Measurements from ENCODE around the gene SENP3.

Gene SENP3

GRCh38 chr17:7560172-7561027 lies 1.3 kb upstream of the SENP3 start:
- H3K4me1 Mint-ChIP-seq (ENCODE audit: low read depth): peaks cover 93% of the 10 kb centered on the region
- no peaks in the 10 kb centered on the region for H3K27me3 Mint-ChIP-seq
- peaks cover 88% of the 10 kb centered on the region for H3K36me3 Mint-ChIP-seq (ENCODE audit: low read depth)
- intact Hi-C loops (cut with micrococcal nuclease): loop anchor here (1.0 to 2.0 kb wide), 5 partner anchors 12 to 205 kb away; partner anchors contain the start of gene TMEM95
- H3K27ac Mint-ChIP-seq: peak overlapping the region; percentile 96
- H3K4me3 Mint-ChIP-seq: peak overlapping the region; percentile 97
- H3K9me3 Mint-ChIP-seq: no peaks in the 10 kb centered on the region

GRCh38 chr17:7561028-7561575 lies 617 bp upstream of the SENP3 start:
- Mint-ChIP-seq H3K4me3 (peak overlapping the region; percentile 97), H3K27ac (peak overlapping the region; percentile 96)

GRCh38 chr17:7562208-7562605 lies 488 bp downstream of the SENP3 start:
- H3K9me3 Mint-ChIP-seq: no peaks in the 10 kb centered on the region
- intact Hi-C loops (cut with micrococcal nuclease): no loop called here
- H3K36me3 Mint-ChIP-seq (ENCODE audit: low read depth): peaks cover 92% of the 10 kb centered on the region
- peak overlapping the region; percentile 96 for H3K27ac Mint-ChIP-seq
- H3K27me3 Mint-ChIP-seq: no peaks in the 10 kb centered on the region
- peaks cover 75% of the 10 kb centered on the region for H3K4me1 Mint-ChIP-seq (ENCODE audit: low read depth)
- peak overlapping the region; percentile 97 for H3K4me3 Mint-ChIP-seq

More at GRCh38 chr17:7561028-7561575, 617 bp upstream of the SENP3 start:
- H3K36me3 Mint-ChIP-seq (ENCODE audit: low read depth): peaks cover 91% of the 10 kb centered on the region
- H3K27me3 Mint-ChIP-seq: no peaks in the 10 kb centered on the region
- H3K4me1 Mint-ChIP-seq (ENCODE audit: low read depth): peaks cover 86% of the 10 kb centered on the region
- intact Hi-C loops (cut with micrococcal nuclease): loop anchor here (1.0 to 2.0 kb wide), 5 partner anchors 11 to 206 kb away; partner anchors contain the start of gene TMEM95
- no peaks in the 10 kb centered on the region for H3K9me3 Mint-ChIP-seq

GRCh38 chr17:7563115-7563869 lies 1.6 kb downstream of the SENP3 start:
- H3K27ac Mint-ChIP-seq: peak overlapping the region; percentile 96
- peaks cover 95% of the 10 kb centered on the region for H3K36me3 Mint-ChIP-seq (ENCODE audit: low read depth)
- H3K9me3 Mint-ChIP-seq: no peaks in the 10 kb centered on the region
- intact Hi-C loops (cut with micrococcal nuclease): no loop called here
- H3K4me1 Mint-ChIP-seq (ENCODE audit: low read depth): peaks cover 70% of the 10 kb centered on the region
- H3K4me3 Mint-ChIP-seq: peak overlapping the region; percentile 97
- no peaks in the 10 kb centered on the region for H3K27me3 Mint-ChIP-seq

GRCh38 chr17:7569571-7569970 lies 7.9 kb downstream of the SENP3 start:
- Mint-ChIP-seq H3K27ac (peak overlapping the region; percentile 95), H3K4me1 (ENCODE audit: low read depth) (peaks cover 60% of the 10 kb centered on the region)
- intact Hi-C loops (cut with micrococcal nuclease): no loop called here

GRCh38 chr17:7570351-7570750 lies 8.6 kb downstream of the SENP3 start:
- Mint-ChIP-seq H3K27ac (peak overlapping the region; percentile 95), H3K4me1 (ENCODE audit: low read depth) (peaks cover 61% of the 10 kb centered on the region), H3K27me3 (no peaks in the 10 kb centered on the region), H3K4me3 (no peak overlapping the region), H3K36me3 (ENCODE audit: low read depth) (peaks cover 100% of the 10 kb centered on the region), H3K9me3 (no peaks in the 10 kb centered on the region)
- intact Hi-C loops (cut with micrococcal nuclease): loop anchor here (5.0 kb wide), 1 partner anchor 117 kb away; the partner anchor contains the start of genes TP53 and WRAP53

More at GRCh38 chr17:7569571-7569970, 7.9 kb downstream of the SENP3 start:
- H3K27me3 Mint-ChIP-seq: no peaks in the 10 kb centered on the region
- no peaks in the 10 kb centered on the region for H3K9me3 Mint-ChIP-seq
- H3K4me3 Mint-ChIP-seq: no peak overlapping the region
- H3K36me3 Mint-ChIP-seq (ENCODE audit: low read depth): peaks cover 100% of the 10 kb centered on the region

GRCh38 chr17:7572338-7572587 lies 10.5 kb downstream of the SENP3 start:
- Mint-ChIP-seq H3K9me3 (no peaks in the 10 kb centered on the region), H3K27ac (peak overlapping the region; percentile 95), H3K4me1 (ENCODE audit: low read depth) (peaks cover 80% of the 10 kb centered on the region), H3K4me3 (peak overlapping the region; percentile 85), H3K27me3 (no peaks in the 10 kb centered on the region), H3K36me3 (ENCODE audit: low read depth) (peaks cover 100% of the 10 kb centered on the region)
- intact Hi-C loops (cut with micrococcal nuclease): loop anchor here (1.0 to 5.0 kb wide), 2 partner anchors 11 to 115 kb away; partner anchors contain the start of genes SENP3, TP53 and WRAP53

- peaks cover 100% of the 10 kb centered on the region for H3K36me3 Mint-ChIP-seq (ENCODE audit: low read depth)
Measured at GRCh38 chr17:7572588-7573323, 11.0 kb downstream of the SENP3 start.

GRCh38 chr17:7573324-7574080 lies 11.8 kb downstream of the SENP3 start:
- Mint-ChIP-seq H3K36me3 (ENCODE audit: low read depth) (peaks cover 100% of the 10 kb centered on the region), H3K4me1 (ENCODE audit: low read depth) (peaks cover 85% of the 10 kb centered on the region), H3K27me3 (no peaks in the 10 kb centered on the region), H3K4me3 (peak overlapping the region; percentile 85), H3K9me3 (no peaks in the 10 kb centered on the region), H3K27ac (peak overlapping the region; percentile 95)
- intact Hi-C loops (cut with micrococcal nuclease): loop anchor here (5.0 kb wide), 1 partner anchor 114 kb away; the partner anchor contains the start of genes TP53 and WRAP53

More at GRCh38 chr17:7572588-7573323, 11.0 kb downstream of the SENP3 start:
- Mint-ChIP-seq H3K4me1 (ENCODE audit: low read depth) (peaks cover 80% of the 10 kb centered on the region), H3K4me3 (peak overlapping the region; percentile 85), H3K27me3 (no peaks in the 10 kb centered on the region), H3K9me3 (no peaks in the 10 kb centered on the region), H3K27ac (peak overlapping the region; percentile 95)
- intact Hi-C loops (cut with micrococcal nuclease): loop anchor here (1.0 to 5.0 kb wide), 2 partner anchors 11 to 115 kb away; partner anchors contain the start of genes SENP3, TP53 and WRAP53

GRCh38 chr17:7574176-7574953 lies 12.6 kb downstream of the SENP3 start:
- no peaks in the 10 kb centered on the region for H3K9me3 Mint-ChIP-seq
- peaks cover 84% of the 10 kb centered on the region for H3K4me1 Mint-ChIP-seq (ENCODE audit: low read depth)
- peak overlapping the region; percentile 85 for H3K4me3 Mint-ChIP-seq
- peak overlapping the region; percentile 95 for H3K27ac Mint-ChIP-seq
- intact Hi-C loops (cut with micrococcal nuclease): loop anchor here (5.0 kb wide), 1 partner anchor 113 kb away; the partner anchor contains the start of genes TP53 and WRAP53
- peaks cover 100% of the 10 kb centered on the region for H3K36me3 Mint-ChIP-seq (ENCODE audit: low read depth)
- H3K27me3 Mint-ChIP-seq: no peaks in the 10 kb centered on the region

- Mint-ChIP-seq H3K4me1 (ENCODE audit: low read depth) (peaks cover 73% of the 10 kb centered on the region), H3K36me3 (ENCODE audit: low read depth) (peaks cover 100% of the 10 kb centered on the region), H3K27me3 (no peaks in the 10 kb centered on the region), H3K27ac (peak overlapping the region; percentile 92), H3K9me3 (no peaks in the 10 kb centered on the region), H3K4me3 (peak overlapping the region; percentile 85)
- intact Hi-C loops (cut with micrococcal nuclease): no loop called here
Measured at GRCh38 chr17:7575481-7575883, 13.8 kb downstream of the SENP3 start.

- H3K27ac Mint-ChIP-seq: peak overlapping the region; percentile 92
- H3K4me3 Mint-ChIP-seq: peak overlapping the region; percentile 26
- H3K9me3 Mint-ChIP-seq: no peaks in the 10 kb centered on the region
- intact Hi-C loops (cut with micrococcal nuclease): no loop called here
- peaks cover 73% of the 10 kb centered on the region for H3K4me1 Mint-ChIP-seq (ENCODE audit: low read depth)
- peaks cover 100% of the 10 kb centered on the region for H3K36me3 Mint-ChIP-seq (ENCODE audit: low read depth)
- H3K27me3 Mint-ChIP-seq: no peaks in the 10 kb centered on the region
Measured at GRCh38 chr17:7575959-7576358, 14.2 kb downstream of the SENP3 start.

Data from dendritic cell treated with granulocyte-macrophage colony-stimulating factor and Interleukin-4, amounts not matched to agents 40 ng/mL and 50 ng/mL, for 4 days (primary cell).